Neural cell (in vitro differentiated cells): ENCODE results near the gene KCNS3.

Experiments
- CTCF ChIP-seq: fragments of 450-650 bp; IDR thresholded peaks from 2 replicates; pipeline ENCODE4 v1.5.1; 2014; ENCODE audit warnings: antibody characterized with exemption, mild to moderate bottlenecking, moderate library complexity; ENCODE audit not compliant: poor library complexity, severe bottlenecking
- EP300 ChIP-seq: fragments of 450-650 bp; conservative IDR thresholded peaks from 2 replicates; pipeline ENCODE4 v1.6.1; 2014; ENCODE audit warnings: antibody characterized with exemption, mild to moderate bottlenecking, moderate library complexity; ENCODE audit not compliant: poor library complexity, severe bottlenecking
- EZH2 ChIP-seq: fragments of 200-600, 300-800 bp; shearing (Covaris generic), sonication (generic); IDR thresholded peaks from 2 replicates; pipeline ENCODE4 v1.6.1; 2014; ENCODE audit warnings: antibody characterized with exemption, low read length, borderline replicate concordance, mild to moderate bottlenecking; ENCODE audit not compliant: insufficient read depth, poor library complexity, severe bottlenecking
- MXI1 ChIP-seq: fragments of 450-650 bp; conservative IDR thresholded peaks from 2 replicates; pipeline ENCODE4 v1.6.1; 2014; ENCODE audit warnings: antibody characterized with exemption, mild to moderate bottlenecking; ENCODE audit not compliant: poor library complexity, severe bottlenecking
- POLR2AphosphoS5 ChIP-seq: IDR thresholded peaks from 2 replicates; pipeline ENCODE4 v1.6.1; 2012
- RAD21 ChIP-seq: fragments of 450-650 bp; conservative IDR thresholded peaks from 2 replicates; pipeline ENCODE4 v1.6.1; 2014; ENCODE audit warnings: antibody characterized with exemption, mild to moderate bottlenecking, moderate library complexity
- SMC3 ChIP-seq: fragments of 450-650 bp; conservative IDR thresholded peaks from 2 replicates; pipeline ENCODE4 v1.6.1; 2014; ENCODE audit warnings: antibody characterized with exemption, mild to moderate bottlenecking, moderate library complexity; ENCODE audit not compliant: poor library complexity
- TAF1 ChIP-seq: IDR thresholded peaks from 2 replicates; pipeline ENCODE4 v1.6.1; 2012; ENCODE audit warnings: low read depth
- TF ChIP-seq, protein P1 (sequence below): IDR thresholded peaks from 2 replicates; pipeline ENCODE4 v1.6.1; 2012; ENCODE audit warnings: borderline replicate concordance

- no peak for TF ChIP-seq CTCF
- TF ChIP-seq, protein P1, sequence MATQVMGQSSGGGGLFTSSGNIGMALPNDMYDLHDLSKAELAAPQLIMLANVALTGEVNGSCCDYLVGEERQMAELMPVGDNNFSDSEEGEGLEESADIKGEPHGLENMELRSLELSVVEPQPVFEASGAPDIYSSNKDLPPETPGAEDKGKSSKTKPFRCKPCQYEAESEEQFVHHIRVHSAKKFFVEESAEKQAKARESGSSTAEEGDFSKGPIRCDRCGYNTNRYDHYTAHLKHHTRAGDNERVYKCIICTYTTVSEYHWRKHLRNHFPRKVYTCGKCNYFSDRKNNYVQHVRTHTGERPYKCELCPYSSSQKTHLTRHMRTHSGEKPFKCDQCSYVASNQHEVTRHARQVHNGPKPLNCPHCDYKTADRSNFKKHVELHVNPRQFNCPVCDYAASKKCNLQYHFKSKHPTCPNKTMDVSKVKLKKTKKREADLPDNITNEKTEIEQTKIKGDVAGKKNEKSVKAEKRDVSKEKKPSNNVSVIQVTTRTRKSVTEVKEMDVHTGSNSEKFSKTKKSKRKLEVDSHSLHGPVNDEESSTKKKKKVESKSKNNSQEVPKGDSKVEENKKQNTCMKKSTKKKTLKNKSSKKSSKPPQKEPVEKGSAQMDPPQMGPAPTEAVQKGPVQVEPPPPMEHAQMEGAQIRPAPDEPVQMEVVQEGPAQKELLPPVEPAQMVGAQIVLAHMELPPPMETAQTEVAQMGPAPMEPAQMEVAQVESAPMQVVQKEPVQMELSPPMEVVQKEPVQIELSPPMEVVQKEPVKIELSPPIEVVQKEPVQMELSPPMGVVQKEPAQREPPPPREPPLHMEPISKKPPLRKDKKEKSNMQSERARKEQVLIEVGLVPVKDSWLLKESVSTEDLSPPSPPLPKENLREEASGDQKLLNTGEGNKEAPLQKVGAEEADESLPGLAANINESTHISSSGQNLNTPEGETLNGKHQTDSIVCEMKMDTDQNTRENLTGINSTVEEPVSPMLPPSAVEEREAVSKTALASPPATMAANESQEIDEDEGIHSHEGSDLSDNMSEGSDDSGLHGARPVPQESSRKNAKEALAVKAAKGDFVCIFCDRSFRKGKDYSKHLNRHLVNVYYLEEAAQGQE: no peak
- TF ChIP-seq EP300: no peak
- TF ChIP-seq POLR2AphosphoS5: no peak
- no peak for TF ChIP-seq EZH2
- TF ChIP-seq TAF1: no peak
- no peak for TF ChIP-seq RAD21
- no peak for TF ChIP-seq MXI1
- no peak for TF ChIP-seq SMC3
These were observed 1.9 kb upstream of the KCNS3 start for GRCh38 chr2:17876590-17876989.
